AG20443 (cell line): ENCODE measurements around the gene BBX.
A peak's percentile ranks its signal among the peaks of the same experiment; 100 is the strongest.
"Not testable (repeated sequence)": the region's sequence is repeated elsewhere in the genome, so short reads cannot be mapped to it uniquely, and the experiment has no call there.

ENCODE experiments used
- DNase-seq: peaks from one replicate; pipeline ENCODE4 v3.0.0; 2012; ENCODE audit warnings: low spot score, mixed read lengths

BBX gene

DNA sequence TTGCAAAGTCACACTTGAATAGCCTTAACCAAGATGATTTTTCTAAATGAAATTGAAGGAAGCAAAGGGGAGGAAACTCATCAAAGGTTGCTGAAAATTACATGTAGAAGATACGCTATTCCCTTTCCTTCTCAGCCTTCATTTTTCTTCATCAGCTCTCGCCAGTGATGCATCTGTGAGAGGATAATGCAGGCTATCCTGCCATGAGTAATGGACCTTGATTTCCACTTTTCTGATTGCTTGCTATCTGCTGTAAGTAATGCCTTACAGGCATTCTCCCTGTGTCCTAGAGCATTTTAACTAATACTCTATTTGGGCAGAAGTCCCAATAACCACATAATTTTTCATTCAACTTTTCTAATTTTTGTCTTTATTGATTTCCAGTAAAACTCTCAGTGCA, 162.6 kb downstream of the BBX start:
- no peak for DNase-seq

DNA sequence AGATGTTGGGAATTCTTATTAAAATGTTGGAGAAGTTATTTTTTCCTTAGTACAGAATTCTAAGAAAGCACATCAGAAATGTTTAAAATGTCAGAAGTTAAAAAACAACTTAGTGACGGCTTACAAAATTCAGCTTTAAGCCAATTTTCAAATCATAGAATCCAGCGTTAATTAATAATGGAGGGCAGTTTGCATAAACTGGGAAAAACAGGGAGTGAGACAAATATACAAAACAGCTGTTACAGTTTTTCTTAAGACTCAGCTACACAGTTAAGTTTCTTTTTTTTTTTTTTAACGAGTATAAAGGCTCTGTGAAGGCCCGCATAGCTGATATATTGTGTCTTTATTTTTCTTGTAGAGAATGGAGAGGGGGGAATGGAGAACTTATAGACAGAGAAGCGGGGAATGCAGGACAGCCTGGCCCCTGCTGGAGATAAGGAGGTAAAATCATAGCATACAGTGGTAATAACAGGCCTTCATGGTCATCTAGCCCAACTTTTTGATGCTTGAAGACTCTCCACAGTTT, 164.4 kb downstream of the BBX start:
- DNase-seq: no peak

DNA sequence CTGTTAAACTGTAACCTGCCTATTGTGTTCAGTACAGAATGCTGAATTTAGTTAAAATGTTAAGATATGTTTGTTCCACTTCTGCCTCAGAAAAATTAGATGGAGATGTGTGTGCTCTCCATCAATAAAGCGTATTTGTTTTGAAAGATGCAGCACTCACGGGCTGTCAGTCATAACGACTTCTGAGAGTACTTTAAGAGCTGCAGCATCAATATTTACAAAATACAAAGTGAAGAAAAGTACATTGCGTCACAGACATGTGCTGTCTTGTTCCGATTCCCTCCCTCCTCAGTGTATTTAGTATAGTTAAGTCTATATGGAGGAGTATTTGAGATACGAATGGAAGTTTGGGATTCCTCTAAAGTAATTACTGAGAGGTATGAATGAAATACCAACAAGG, 166.6 kb downstream of the BBX start:
- DNase-seq: no peak

DNA sequence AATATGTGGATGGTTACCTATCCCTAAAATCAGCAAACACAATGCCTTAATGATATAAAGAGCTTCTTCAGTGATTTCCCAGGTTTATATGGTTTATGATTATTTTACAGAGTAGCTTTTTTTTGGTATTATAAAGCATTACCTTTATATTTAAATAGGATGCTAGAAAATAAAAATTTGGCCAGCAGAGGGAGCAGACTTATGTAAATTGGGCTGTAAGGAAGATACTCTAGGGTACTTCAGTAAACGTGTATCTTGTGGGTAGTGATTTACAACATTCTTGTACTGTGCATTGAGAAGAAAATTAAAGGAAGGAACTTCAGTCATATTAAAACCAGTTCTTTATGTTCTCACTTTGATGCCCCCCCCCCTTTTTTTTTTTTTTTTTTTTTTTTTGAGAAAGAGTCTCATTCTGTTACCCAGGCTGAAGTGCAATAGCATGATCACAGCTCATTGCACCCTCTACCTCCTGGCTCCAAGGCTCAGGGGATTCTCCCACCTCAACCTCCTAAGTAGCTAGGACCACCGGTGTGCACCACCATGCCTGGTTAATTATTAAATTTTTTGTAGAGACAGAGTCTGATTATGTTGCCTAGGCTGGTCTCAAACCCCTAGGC, 167.9 kb downstream of the BBX start:
- DNase-seq: peak; percentile 43

DNA sequence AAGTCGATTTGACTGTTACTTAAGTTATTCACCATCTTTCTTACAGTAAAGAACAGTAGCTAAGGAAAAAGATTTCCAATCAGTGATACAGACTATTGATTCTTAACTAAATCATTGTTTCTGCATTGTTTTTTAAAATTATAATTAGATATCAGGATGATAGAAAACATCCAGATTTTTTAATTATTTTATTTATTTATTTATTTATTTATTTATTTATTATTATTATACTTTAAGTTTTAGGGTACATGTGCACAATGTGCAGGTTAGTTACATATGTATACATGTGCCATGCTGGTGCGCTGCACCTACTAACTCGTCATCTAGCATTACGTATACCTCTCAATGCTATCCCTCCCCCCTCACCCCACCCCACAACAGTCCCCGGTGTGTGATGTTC, 169.2 kb downstream of the BBX start:
- DNase-seq: not testable (repeated sequence)

DNA sequence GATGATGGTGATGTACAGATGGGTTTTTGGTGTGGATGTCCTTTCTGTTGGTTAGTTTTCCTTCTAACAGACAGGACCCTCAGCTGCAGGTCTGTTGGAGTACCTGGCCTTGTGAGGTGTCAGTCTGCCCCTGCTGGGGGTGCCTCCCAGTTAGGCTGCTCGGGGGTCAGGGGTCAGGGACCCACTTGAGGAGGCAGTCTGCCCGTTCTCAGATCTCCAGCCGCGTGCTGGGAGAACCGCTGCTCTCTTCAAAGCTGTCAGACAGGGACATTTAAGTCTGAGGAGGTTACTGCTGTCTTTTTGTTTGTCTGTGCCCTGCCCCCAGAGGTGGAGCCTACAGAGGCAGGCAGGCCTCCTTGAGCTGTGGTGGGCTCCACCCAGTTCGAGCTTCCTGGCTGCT, 174.6 kb downstream of the BBX start:
- not testable (repeated sequence) for DNase-seq

DNA sequence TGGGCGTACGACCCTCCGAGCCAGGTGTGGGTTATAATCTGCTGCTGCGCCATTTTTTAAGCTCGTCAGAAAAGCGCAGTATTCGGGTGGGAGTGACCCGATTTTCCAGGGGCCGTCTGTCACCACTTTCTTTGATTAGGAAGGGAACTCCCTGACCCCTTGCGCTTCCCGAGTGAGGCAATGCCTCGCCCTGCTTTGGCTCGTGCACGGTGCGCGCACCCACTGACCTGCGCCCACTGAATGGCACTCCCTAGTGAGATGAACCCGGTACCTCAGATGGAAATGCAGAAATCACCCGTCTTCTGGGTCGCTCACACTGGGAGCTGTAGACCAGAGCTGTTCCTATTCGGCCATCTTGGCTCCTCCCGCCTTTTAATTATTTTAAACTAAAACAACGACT, 175.1 kb downstream of the BBX start:
- DNase-seq: not testable (repeated sequence)

DNA sequence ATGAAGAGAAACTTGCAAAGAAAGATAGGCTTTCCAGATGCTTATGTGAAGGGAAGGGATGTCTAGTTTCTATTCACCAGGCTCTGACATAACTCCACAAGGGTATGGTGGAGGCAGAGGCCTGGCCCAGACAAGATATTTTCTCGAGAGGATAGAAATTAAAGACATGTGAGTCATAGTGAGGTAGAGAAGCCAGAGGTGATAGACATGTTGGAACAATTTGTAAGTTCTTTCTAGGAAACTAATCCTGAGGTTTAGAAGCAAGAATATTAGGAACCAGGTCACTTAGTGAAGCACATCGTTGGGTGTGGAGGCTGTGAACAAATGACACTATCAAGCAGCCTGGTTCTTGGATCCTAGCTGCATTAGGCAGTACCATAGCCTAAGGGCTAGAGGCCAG, 176.9 kb downstream of the BBX start:
- DNase-seq: no peak

DNA sequence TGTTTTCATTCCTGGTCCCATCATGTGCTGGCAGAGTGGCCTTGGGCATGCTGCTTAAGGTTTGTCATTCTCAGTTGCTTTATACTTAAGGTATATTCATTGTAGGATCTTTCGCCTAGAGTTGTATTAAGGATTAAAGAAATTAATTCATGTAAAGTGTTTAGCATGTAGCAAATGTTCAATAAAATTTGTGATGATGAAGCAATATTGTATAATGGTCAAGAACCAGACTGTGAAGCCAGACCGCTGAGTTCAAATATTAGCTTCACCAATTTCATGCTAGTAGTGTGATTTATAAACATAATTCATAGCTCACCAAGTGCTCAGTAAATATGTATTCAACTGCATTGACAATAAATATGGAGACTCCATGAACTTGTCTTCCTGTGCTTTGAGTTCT, 178.5 kb downstream of the BBX start:
- no peak for DNase-seq

DNA sequence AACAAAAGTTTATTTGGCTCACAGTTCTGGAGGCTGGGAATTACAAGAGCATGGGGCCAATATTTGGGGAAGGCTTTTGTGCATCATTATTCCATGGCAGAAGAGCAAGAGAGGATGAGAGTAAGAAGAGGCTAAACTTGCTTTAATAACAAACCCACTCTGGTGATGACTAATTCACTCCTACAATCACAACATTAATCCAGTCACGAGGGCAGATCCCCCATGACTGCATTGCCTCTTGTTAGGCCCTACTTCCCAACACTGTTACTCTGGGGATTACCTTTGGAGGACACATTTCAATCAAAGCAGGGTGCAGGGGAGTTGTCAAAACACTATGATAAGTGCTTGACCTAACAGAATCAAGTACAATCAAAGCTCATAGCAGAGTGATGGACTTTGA, 181.7 kb downstream of the BBX start:
- DNase-seq: peak; percentile 18

DNA sequence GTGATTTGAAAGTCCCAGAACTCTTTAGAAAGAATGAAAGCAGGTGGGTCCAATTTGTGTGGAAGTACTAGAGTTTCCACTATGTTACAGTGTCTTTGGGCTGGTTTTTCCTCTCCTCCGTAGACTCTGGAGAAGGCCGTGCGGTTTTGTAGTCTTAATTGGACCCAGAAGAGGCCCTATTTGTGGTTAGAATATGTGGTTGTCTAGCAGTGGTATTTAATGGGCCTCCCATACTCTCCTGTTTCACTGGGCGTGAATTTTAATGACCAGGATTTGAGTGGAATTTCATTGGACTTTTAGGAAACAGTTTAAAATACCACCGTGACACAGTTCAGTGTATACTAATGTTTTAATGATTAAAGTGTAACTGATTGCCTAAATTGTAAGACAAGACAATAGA, 182.3 kb downstream of the BBX start:
- DNase-seq: peak; percentile 20

DNA sequence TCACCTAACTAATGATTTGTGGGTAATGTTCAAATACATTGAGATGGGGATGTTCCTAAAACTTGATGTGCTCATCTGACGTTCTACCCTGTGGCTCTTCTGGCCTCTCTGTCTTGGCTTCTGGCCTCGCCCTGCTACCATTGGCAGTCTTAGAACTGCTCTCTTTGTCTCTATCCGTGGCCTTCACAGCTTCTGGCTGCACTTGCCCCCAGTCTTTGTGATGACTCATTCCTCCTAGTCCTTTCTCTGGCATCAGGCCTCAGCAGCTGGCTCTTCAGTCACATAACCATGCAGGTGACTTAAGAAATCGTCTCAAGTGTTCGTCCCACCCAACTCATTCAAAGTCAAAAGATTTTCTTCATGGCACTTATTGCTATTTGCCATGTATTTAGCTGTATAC, 188.1 kb downstream of the BBX start:
- DNase-seq: peak; percentile 62

DNA sequence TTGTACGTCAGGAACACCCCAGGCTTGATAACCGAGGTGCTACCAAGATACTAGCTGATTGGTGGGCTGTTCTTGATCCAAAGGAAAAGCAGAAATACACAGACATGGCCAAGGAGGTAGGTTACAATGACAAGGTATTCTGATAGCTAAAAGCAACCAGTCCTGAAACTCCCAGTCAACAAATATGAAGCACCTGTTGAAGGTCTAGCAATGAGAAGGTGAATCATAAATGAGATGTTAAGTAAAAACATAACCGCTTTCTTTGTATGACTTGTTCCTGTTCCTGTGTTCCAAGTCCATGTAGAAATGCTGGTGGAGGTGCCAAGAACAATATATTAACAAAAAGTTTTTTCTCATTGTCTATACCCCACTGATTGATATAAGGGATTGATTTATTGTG, 194.0 kb downstream of the BBX start:
- DNase-seq: no peak

DNA sequence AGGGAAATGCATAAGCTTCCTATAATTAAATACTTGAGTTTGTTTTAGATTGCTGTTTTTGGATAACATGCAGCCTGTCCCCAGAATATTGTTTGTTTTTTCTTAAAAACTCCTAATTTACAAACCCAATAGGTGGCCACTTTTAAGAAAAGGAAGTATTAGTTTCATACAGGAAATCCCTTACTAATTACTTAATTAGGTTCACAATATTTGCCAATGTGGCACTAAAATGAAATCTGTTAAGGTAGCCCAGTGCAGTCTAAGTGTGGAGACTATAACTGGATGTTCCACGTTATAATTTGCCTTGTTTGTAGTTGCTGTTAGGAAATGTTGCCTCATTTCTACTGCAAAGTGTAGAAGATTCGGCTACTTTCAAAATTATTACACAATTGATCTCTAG, 195.8 kb downstream of the BBX start:
- no peak for DNase-seq

DNA sequence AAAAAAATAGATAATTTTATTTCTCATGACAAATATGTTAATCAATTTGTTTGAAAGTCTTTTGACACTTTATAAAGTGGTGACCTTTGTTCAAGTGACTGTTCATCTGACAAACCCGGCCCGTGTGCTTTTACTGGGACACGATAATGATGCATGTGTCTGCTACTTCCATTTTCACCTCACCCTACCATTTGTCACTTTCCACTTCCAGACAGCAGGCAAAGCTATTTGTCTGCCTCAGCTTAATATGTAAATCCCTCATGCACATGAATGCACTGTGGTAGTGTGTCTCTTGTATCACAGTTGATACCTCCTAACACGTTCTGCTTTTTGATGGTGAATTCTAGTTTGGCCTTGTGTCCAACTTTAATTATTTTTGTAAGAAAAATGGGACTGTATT, 204.3 kb downstream of the BBX start:
- DNase-seq: no peak

DNA sequence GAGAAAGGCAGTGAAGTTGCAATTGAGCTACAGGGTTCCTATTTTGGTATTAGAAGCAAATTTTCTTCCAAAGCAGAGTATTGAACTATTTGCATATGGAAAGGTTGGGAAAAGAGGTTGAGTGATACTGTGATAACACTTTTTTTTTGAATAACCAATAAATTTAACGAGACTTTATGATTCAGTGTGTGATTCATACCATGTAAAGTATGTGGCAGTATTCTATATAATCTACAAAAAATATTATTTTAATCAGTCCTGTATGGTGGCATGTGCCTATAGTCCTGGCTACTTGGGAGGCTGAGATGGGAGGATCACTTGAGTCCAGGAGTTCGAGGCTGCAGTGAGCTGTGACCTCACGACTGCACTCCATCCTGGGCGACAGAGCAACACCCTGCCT, 206.9 kb downstream of the BBX start:
- DNase-seq: no peak

DNA sequence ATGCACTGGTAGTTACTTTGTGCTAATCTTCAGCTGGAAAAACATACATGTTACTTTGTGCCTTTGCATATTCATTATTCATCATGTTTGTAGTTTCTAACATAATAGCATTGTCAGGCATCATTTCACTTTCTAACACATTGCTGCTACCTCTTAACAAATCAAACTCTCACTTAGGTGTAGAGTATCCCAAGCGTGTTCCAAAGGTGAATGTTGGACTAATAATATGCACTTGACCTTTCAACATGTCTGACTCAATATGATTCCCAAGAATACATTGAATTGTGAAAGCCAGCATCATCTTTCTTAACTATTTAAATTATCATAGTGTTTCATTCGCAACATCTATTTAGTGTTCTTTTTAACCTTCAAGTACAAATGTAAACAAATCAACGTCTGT, 211.6 kb downstream of the BBX start:
- DNase-seq: no peak

DNA sequence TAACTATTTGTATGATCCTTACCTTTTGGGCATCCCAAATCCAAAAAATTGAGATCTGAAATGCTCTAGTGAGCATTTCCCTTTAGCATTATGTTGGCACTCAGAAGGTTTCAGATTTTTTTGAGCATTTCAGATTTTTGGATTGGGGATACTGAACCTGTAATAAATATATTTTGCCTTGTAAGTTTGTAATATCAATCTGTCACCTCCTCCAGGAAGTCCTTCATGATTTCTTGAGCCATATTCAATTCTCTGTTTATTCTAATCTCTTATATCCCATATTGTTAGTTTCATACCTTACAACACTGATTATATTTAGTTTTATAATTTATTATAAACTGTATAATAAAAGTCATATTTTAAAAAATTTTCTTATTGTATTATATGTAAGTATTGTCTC, 215.2 kb downstream of the BBX start:
- DNase-seq: no peak

DNA sequence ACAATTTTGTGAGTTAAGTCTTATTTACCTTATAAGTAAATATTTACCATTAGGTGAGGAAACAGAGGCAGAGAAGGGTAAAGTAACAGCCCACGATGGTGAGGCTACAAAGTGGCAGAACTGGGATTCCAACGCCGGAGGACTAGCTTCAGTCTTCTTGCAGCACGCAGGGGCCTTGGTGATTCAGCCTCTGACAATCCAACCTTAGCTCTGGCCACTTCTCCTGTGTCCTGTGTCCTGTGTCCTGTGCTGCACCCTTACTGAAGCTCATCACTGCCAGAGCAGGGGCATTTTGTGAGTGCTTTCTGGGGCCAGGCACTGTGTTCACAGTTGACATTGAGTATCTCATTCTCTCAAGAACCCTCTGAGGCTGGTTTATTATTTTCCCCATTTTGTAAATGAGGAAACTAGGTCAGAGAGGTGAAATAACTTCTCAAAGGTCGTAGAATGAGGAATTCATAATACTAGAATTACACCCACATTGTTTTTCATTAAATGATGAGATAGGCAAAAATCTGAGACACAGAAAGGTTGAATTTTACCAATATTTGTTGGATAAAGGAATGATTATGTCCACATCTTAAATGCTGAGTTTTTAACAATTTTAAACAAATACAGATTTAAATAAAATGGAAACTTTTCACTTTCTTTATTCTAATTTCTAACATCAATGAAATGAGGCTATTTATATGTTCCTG, 215.9 kb downstream of the BBX start:
- no peak for DNase-seq

DNA sequence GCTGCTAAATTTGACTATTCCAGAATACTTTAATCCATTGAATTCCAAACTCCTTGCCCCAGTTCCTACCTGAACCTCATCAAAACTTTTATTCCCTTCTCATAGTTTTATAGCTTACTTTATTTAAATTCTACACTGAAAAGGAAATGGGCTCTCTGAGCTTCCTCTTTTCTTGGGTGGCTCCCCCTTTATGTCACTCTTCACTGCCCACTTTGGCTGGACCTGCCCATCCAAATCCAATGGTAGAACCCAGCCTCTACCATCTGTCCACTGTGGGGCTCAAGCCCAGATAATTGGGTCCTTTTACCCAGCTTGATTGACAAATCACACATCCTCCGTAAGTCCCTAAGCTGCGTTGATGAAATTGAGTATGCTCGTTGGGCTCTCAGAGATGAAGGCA, 216.5 kb downstream of the BBX start:
- no peak for DNase-seq

DNA sequence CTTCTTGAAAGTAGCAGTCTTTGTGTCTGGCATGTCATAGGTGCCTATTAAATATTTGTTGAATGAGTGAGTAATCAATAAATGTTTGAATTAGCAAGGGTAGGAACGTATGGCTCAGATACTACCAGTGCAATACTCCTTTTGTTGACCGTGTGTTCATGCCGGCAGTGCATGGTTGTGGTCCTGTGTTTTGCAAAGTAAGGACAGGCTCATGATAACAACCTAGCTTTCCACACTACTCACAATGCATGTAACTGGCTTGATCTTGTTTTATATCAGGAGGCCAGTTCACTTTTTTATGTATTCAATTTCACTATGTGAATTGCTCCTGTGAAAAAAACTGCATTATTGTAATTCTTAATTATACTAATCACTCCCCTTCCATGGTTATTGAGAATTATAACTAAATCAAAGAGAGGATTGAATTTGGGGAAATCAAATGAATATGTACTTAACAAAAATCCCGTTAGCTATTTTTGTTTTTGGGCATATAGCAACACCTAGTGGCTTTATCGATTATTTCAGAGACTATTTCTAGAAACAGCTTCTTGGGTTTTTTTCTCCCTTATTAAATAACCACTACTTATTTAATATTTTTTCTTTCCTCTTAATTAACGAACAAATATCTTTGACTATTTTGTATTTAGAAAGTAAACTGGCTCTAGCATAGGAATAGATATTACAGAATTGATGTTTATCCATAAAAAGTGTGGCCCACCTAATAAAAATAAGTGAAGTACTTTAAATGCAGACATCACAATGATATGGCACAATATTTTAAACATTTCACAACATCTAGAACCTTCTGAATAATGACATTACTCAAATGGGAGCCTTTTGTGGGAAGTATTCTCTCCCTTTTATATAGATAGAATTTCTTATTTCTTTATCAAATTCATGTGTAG, 218.5 kb downstream of the BBX start:
- peak; percentile 21 for DNase-seq

DNA sequence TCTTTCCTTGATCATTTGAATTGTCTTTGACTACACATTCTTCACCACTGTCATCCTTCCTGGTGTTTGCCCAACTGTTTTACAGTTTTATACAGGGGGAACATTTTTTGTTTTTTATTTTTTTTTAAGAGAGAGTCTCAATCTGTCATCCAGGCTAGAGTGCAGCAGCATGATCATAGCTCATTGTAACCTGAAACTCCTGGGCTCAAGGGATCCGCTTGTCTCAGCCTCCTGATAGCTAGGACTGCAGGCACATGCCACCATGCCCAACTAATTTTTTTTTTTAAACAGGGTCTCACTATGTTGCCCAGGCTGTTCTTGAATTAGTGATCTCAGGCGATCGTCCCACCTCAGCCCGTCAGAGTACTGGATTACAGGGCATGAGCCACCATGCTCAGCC, 222.6 kb downstream of the BBX start:
- no peak for DNase-seq
